GM11168 (cell line): Measurements from ENCODE around the gene APOA5.

Experiments used
- in situ Hi-C: fragments of 300-500 bp; cut with MboI; formaldehyde crosslinking; loops from one replicate; pipeline ENCODE4 v1.12.0; 2022; ENCODE audit warnings: low sequenced_read_pairs; ENCODE audit not compliant: unreplicated experiment

Gene APOA5

DNA sequence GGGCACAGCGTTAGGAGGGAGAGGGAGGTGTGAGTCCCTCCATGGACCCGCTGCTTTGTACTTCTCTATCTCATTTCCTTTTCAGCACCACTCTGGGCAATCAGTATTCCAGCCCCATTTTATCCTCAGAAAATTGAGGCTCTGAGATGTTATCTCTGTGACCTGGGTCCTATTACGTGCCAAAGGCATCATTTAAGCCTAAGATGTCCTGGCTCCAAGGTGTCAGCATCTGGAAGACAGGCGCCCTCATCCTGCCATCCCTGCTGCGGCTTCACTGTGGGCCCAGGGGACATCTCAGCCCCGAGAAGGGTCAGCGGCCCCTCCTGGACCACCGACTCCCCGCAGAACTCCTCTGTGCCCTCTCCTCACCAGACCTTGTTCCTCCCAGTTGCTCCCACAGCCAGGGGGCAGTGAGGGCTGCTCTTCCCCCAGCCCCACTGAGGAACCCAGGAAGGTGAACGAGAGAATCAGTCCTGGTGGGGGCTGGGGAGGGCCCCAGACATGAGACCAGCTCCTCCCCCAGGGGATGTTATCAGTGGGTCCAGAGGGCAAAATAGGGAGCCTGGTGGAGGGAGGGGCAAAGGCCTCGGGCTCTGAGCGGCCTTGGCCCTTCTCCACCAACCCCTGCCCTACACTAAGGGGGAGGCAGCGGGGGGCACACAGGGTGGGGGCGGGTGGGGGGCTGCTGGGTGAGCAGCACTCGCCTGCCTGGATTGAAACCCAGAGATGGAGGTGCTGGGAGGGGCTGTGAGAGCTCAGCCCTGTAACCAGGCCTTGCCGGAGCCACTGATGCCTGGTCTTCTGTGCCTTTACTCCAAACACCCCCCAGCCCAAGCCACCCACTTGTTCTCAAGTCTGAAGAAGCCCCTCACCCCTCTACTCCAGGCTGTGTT is 37.2 kb upstream of the APOA5 start:
- in situ Hi-C loops: no loop called here

DNA sequence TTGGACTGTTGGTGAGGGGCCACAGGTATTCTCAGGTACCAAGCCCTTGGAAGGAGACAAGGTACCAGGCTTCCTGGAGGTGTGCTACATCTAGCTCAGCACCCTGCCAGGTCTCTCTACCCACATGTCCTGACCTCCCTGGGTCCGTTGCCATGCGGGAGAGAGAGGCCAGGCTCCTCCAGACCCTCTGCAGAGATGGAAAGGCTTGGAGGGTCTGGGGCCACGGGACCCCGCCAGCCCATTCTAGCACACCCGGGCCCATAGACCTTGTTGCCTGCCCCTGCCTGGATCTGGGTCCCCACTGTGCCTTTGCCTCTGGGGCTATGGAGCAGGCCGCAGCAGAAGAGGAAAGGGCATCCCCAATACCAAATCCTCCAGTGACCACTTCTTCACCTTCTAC is 35.8 kb upstream of the APOA5 start:
- in situ Hi-C loops: no loop called here

GRCh38 chr11:116826751-116827431 is 35.2 kb upstream of the APOA5 start:
- in situ Hi-C loops: no loop called here

- in situ Hi-C loops: no loop called here
Observed at GRCh38 chr11:116825854-116826750, 34.4 kb upstream of the APOA5 start.

DNA sequence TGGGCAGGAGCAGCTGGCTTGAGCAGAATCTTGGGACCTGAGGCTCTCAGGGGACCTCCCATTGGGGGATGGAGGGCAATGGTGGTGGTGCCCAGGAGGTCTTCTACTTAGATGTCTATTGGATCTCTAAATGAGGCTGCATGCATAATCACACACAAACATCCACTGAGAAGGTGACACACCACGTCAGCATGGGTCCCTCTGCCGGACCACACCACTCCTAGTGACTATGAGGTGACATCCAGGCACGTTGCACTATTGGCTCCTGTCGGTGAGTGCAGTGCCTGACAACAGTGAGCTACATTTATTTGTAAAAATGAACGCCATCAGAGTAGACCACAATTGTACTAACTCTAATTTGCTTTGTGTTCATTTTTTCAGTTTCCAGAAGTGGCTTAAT is 33.8 kb upstream of the APOA5 start:
- in situ Hi-C loops: no loop called here

- in situ Hi-C loops: no loop called here
Observed at GRCh38 chr11:116823031-116823843, 31.6 kb upstream of the APOA5 start, which contains the start of gene APOA4. APOA4 (minus strand) TSS chr11:116823304; CDS start chr11:116823191, 113 bp downstream.

- in situ Hi-C loops: no loop called here
Observed at GRCh38 chr11:116822575-116822974, 30.9 kb upstream of the APOA5 start.

- in situ Hi-C loops: no loop called here
Observed at GRCh38 chr11:116821050-116821918, 29.6 kb upstream of the APOA5 start.

- in situ Hi-C loops: no loop called here
Observed at GRCh38 chr11:116819049-116819448, 27.4 kb upstream of the APOA5 start.

GRCh38 chr11:116814502-116814901 is 22.8 kb upstream of the APOA5 start:
- in situ Hi-C loops: no loop called here

GRCh38 chr11:116813781-116814471 is 22.2 kb upstream of the APOA5 start:
- in situ Hi-C loops: no loop called here

DNA sequence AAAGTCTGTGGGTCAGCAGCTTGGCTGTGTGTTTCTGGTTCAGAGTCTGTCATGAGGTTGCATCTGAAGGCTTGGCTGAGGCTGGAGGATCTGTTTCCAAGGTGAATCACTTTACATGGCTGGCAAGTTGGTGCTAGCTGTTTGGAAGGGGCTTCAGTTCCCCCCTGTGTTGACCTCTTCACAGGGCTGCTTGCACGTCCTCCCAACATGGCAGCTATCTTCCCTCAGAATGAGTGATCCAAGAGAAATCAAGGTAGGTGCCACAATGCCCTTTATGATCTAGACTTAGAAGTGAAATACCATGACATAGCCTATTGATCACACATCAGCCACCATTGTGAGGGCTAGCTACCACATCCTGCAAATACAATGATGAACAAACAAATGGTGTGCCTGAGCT is 21.5 kb upstream of the APOA5 start:
- in situ Hi-C loops: no loop called here

- in situ Hi-C loops: no loop called here
Observed at GRCh38 chr11:116812109-116812508, 20.4 kb upstream of the APOA5 start.

DNA sequence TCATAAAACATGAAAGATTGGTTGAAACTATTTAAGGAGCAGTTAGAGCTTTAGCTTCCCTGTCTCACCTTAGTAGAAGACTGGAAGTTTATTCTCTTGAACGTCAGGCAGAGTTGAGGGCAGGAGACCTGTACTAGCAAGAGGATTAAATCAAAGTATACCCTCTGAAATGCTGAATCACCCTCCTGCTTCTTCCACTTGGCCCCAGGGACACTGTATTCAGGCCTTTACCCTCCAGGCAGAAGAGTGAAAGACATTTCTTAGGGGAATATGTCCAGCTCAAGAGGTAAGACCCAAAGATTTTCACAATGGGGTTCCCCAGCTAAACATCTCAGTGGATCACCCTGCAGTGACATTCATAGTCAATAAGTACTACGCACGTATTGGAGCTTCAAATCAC is 19.5 kb upstream of the APOA5 start:
- in situ Hi-C loops: no loop called here

DNA sequence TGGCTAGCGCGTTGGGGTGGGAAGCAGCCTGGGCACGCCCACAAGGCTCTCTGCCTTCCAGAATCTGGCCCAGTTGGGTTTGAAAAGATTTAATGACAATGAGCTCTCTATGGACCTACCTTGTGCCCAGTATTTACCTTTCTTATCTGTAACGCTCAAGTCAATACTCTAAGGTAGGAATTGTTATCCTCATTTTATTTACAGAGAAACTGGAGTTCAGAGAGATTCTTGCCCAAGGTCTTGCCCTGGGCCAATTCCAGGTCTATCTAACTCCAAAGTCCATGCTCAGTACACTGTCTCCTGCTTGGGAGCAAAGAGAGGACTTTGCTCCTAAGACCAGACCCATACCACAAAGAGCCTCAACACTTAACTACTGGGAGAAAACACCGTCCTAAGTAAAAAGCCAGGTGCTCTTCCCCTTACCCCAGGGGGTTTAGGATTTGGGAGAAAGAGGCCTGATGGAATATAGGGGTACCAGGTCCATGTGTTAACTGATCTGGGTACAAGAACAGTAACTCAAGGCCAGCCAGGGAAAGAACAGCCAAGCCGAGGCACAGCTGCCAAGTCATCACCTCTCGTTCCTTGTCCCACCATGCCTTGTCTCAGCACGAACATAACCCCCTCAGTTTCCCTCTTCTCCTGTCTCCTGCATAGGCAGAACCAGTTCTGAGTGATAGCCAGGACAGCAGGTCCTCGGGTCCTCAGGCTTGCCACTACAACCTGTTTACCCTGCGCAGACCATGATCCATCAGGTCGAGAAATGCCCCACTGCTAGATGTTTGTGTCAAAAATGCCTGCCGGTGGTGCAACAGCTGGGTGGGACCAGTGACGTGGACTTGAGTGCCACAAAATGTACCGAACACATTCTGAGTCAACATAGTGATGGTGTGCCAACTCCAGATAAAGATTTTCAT is 16.8 kb upstream of the APOA5 start:
- in situ Hi-C loops: no loop called here

- in situ Hi-C loops: no loop called here
Observed at GRCh38 chr11:116807601-116808261, 16.1 kb upstream of the APOA5 start.

DNA sequence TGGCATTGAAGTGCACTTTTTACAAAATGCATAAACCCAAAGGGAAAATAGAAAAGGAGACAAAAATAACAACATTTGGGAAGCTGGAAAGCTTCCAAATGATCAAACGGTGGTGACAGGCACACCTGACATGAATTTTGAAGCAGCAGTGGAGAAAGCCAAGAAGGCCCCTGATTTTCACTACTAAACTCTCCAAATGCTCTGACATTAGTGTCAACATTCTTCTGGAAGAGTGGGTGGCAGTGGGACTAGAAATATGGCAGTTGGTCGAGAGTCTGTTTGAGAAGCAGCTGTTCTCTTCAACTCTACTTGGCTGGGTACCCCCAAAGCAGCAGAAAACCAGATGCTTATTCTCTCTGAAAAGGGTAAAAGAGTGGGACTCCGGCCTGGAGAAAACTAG is 12.3 kb upstream of the APOA5 start:
- in situ Hi-C loops: loop anchor here (5.0 kb wide), 1 partner anchor 33 kb away; the partner anchor contains the start of gene APOA1
